Measurements from ENCODE around the gene THTPA. TPM values are rescaled to one million over a fixed set of nuclear protein-coding genes. Genes with fewer than 3 reads are reported as not detected.

The THTPA gene
- total and polyA plus RNA-seq, 9 of the 15 experiments (the other 6 are each of a cell fraction or from before 2014, with no cell fraction given) = 2.4 to 8.7 (median 5.2) TPM

- Histone ChIP-seq H3K4me1 (replicated peaks in 1 of 2; ENCODE audit: control insufficient read depth in 2 of 2, insufficient read depth in 2 of 2, low read length in 2 of 2) (peaks cover 5% of the 10 kb centered on the region in 2 experiments; a peak in 3 of 5 replicates), H3K9ac (ENCODE audit: insufficient read depth in 1 of 2, low read depth in 2 of 2, low read length in 2 of 2) (no peak overlapping the region), H3K9me3 (replicated peaks; ENCODE audit: control insufficient read depth, insufficient read depth, low read depth, low read length) (no peaks in the 10 kb centered on the region), H4K20me1 (replicated peaks; ENCODE audit: control insufficient read depth, insufficient read depth, low read length) (no peaks in the 10 kb centered on the region), H2AFZ (ENCODE audit: low read depth, low read length) (peak overlapping the region; percentile 69; the same call in 1 of the 2 replicates), H3K27ac (ENCODE audit: extremely low read depth, low read depth, low read length) (no peak overlapping the region), H3K27me3 (ENCODE audit: control insufficient read depth in 2 of 2, insufficient read depth in 2 of 2, low read length in 2 of 2) (no peaks in the 10 kb centered on the region; a peak in 1 of 5 replicates), H3K4me2 (ENCODE audit: insufficient read depth, low read length) (peak overlapping the region; percentile 1; the same call in 1 of the 2 replicates), H3K36me3 (ENCODE audit: control insufficient read depth, insufficient read depth, low read length) (no peaks in the 10 kb centered on the region), H3K79me2 (ENCODE audit: control insufficient read depth, insufficient read depth, low read length) (no peaks in the 10 kb centered on the region), H3K4me3 (no peak overlapping the region), H3K9me1 (ENCODE audit: control insufficient read depth, insufficient read depth, low read length) (no peaks in the 10 kb centered on the region)
- CTCF ChIA-PET (ENCODE audit: low intra/inter-chr PET ratio) = interaction anchor here (0.7 to 1.4 kb wide), 4 partner anchors 21 to 843 kb away, joined by 3 to 7 read pairs (median 4); no protein-coding TSS in a partner anchor
- ATAC-seq (no peak), DNase-seq (ENCODE audit: extremely low read depth in 1 of 4, low spot score in 3 of 4) (no peak), FAIRE-seq (no peak)
- intact Hi-C loops (cut with micrococcal nuclease) = loop anchor here (2.0 to 10.0 kb wide), 4 partner anchors 33 to 363 kb away; partner anchors contain the start of gene DHRS4
- WGBS (ENCODE audit: insufficient coverage, low coverage, missing lambda C conversion rate) = 50% methylated on average over 1 of the region's 2 CpGs
- POLR2A ChIA-PET = no interaction called here
- no TSS peak for BruUV-seq (replicated peaks)
- in situ Hi-C loops (cut with MboI) = no loop called here
- TF ChIP-seq NFYB (IDR thresholded peaks at IDR 0.05; ENCODE audit: extremely low read depth, insufficient read length) (no peak), EP400 (IDR thresholded peaks at IDR 0.05) (no peak), HLTF (IDR thresholded peaks at IDR 0.05) (no peak), ZBED1 (IDR thresholded peaks at IDR 0.05) (no peak), AFF1 (IDR thresholded peaks at IDR 0.05; ENCODE audit: low read depth in 1 of 2, partially characterized antibody in 2 of 2) (no peak), KAT8 (IDR thresholded peaks at IDR 0.05; ENCODE audit: low read depth) (no peak), ETV5 (CRISPR knock-in tag; IDR thresholded peaks at IDR 0.05; ENCODE audit: low read depth) (no peak), BCL6 (CRISPR knock-in tag; IDR thresholded peaks at IDR 0.05) (no peak), CHCHD3 (CRISPR knock-in tag; IDR thresholded peaks at IDR 0.05) (no peak), ZNF707 (CRISPR knock-in tag; conservative IDR thresholded peaks at IDR 0.05) (no peak)
Measured at GRCh38 chr14:23589606-23590005, 33.5 kb downstream of the THTPA start.
